HG03565 (cell line): ENCODE results near the gene MGAT1.

ENCODE experiments used
- ATAC-seq: cut with Tn5 transposase; IDR thresholded peaks from one replicate; pipeline ENCODE4 v1.9.1; 2021; ENCODE audit warnings: mild to moderate bottlenecking, moderate library complexity; ENCODE audit not compliant: unreplicated experiment

The MGAT1 gene

GRCh38 chr5:180824630-180825476 lies 22.2 kb upstream of the MGAT1 start:
- no peak for ATAC-seq

GRCh38 chr5:180823940-180824629 lies 21.5 kb upstream of the MGAT1 start:
- ATAC-seq = no peak

DNA sequence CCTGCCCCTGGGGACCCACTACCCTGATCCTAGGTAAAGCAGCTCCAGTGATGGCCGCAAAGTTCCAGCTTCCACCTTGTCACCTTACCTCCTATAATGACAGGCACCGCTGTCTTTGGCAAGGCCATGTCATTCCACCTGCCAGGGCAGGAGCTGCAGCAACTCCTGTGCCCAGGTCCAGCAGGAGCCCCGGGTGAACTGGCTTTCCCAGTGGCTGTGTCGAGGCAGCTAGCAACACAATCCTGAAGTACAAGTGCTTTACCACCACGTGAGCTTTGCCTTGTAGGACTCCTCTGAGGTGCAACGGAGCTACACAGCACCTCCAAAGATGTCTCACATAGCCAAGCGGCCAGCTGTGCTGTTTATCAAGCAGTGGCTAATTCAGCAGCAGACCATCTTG lies 20.7 kb upstream of the MGAT1 start:
- no peak for ATAC-seq

DNA sequence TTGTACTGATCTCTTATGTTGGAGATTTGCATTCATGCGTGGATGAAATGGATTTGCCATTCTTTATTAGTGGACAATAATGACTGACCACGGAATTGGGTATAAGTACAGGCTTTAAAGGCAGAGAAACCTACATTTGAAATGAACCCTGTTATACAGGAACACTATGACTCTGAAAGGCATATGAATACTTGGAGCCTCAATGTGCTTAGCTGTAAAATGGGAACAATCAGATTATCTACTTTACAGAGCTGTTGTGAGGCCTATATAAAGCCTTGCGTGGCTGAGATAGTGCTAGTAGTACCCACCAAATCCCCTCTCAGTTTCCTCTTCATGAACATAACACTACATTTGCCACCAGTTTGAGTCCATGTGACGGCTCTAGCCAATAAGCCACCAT lies 18.9 kb upstream of the MGAT1 start:
- no peak for ATAC-seq

DNA sequence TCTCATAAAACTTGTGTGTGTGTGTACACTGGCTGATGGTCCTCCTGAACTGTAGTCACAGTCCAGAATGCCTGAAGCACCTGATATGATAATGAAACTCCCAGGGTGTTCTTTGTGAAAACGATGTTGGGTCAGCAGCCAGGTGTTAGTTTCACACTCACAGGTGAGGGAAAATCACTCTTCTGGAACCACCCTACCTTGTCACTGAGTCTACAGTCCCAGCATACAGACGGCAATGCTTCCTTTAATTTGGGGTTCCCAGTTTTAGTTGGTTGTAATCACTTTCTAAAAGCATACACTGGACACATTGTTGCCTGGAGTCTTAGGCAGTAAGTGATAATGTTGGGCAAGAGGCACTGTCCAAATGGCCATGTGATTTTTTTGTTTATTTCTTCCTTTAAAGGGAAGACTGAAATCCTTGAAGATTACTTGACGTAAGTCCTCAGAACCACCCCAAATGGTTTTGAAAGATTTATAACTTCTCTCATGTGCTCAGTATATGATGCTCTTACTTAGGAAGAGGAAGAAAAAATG lies 18.2 kb upstream of the MGAT1 start:
- ATAC-seq = peak; percentile 56

DNA sequence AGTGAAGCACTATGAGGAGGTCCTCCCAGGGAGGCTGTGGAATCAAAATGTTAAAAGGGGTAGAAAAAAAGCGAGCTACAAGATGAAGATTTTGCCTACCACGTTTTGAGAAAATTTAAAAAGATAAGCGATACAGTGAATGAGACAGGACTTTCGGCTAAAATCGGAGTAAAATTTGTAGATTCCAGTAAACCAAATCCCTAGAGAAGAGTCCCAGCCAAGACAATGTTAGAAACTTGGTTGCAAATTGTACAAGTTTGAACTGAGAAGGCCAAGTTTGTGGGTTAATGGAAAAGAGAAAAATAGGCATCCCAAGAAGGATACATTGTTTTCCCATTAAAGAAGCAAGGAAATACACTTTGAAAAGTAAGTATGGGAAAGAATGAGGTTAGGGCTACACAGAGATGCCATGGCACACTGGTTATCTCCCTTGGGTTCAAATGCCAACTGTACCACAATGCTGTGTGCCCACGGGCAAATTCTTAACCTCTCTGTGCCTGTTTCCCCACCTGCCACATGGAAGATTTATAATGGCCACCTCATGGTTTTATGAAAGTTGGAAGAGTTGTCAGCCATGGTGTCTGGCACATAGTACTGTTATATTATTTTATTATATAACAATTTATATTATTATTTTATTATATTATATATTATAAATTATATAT lies 16.2 kb upstream of the MGAT1 start:
- no peak for ATAC-seq

- ATAC-seq = no peak
Observed at GRCh38 chr5:180817893-180818674, 15.5 kb upstream of the MGAT1 start.

GRCh38 chr5:180816608-180817534 lies 14.3 kb upstream of the MGAT1 start:
- no peak for ATAC-seq

GRCh38 chr5:180815293-180815917 lies 12.8 kb upstream of the MGAT1 start:
- ATAC-seq = no peak

DNA sequence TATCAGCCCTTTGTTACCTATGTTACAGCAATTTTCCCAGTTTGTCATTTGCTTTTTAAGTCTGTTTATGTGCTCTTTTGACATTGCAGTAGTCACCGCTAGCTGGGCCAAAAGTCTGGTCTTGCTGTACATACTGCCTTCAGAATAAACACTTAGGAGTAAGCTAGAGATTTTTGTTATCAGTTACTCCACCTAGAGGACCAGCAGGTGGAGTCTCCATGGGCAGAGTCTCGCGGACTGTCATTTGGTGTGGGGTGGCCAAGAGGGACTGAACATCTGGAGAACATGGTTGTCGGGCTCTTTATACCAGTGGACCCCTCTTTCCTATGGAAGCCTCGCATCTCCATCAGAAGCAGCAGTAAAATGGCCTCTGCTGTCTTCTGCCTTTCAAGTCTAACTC lies 10.8 kb upstream of the MGAT1 start:
- ATAC-seq = no peak

DNA sequence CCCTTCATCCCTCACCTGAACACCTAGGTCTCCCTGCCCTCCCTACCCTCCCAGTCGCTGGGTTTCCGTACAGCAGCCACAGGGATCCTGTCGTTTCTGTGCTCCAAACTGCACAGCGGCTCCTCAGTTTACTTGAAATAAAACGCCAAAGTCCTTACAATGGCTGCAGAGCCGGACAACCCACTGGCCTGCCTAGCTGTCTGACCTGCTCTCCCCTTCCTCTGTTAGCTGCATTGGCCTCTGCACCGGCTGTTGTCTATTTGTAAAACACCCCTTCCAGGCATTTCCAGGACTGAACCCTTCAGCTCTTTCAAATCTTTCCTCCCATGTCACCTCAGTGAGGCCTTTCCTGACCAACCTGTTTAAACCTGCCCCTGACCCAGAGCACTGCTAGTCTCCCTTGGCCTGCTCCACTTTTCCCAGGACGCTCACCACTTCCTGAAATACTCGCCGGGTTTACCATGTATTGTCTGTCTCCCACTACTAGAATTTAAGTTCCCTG lies 9.1 kb upstream of the MGAT1 start:
- ATAC-seq = no peak

- no peak for ATAC-seq
Observed at GRCh38 chr5:180810959-180811622, 8.5 kb upstream of the MGAT1 start.

GRCh38 chr5:180810210-180810958 lies 7.8 kb upstream of the MGAT1 start:
- peak; percentile 40 for ATAC-seq

DNA sequence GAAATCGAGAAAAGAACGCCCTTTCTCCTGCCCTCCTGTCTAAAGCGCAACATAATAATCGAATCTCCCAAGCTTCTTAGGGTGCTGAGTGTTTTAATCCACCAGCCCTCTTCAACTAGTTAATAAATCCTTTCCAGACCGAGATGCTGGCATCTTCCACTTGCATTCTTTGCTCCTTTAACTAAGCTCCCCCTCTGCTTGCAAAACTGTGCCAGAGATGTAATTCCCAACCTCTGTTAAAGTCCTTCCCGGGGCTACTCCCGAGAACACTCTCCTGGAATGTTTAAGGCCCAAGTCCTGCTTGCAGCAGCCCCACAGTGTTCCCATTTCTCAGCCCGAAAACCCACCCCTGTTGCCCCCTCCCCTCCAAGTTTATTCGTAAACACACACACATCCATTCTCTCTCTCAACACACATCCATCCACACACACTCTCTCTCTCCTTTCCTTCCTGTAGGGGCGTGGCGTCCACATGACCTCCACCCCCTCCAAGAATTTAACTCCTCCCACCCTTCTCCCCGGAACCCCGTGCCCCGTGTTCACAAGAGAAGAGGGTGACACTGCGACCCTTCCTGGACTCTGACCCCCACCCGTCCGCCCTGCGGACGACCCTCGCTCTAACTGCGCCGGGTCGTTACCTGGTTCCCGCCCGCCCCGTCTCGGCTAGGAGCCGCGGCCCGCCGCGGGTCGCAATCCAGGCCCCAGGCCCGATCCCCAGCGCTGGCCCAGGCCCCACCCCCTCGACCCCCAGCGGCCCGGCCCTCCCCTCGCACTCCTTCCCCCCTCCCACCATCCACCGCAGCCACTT lies 7.0 kb upstream of the MGAT1 start:
- ATAC-seq = peak; percentile 28

- ATAC-seq = no peak
Observed at GRCh38 chr5:180808461-180809000, 5.9 kb upstream of the MGAT1 start.

- no peak for ATAC-seq
Observed at GRCh38 chr5:180807654-180808414, 5.2 kb upstream of the MGAT1 start.
